ENCODE data around the gene PSG11. TPM values are rescaled to one million over a fixed set of nuclear protein-coding genes. Genes with fewer than 3 reads are reported as not detected.

PSG11 gene
- total RNA-seq, 1 experiment from 2014 or later, result not detected

Other genes starting within 250 kb of the PSG11 start
- not detected in 2 replicates for gene PSG1, start 146.8 kb downstream of the PSG11 start, total RNA-seq (2014; rRNA removed; shearing (Covaris generic))
- not detected in 2 replicates for gene PSG6, start 108.6 kb downstream of the PSG11 start, total RNA-seq (2014; rRNA removed; shearing (Covaris generic))
- not detected in 2 replicates for gene PSG7, start 89.3 kb downstream of the PSG11 start, total RNA-seq (2014; rRNA removed; shearing (Covaris generic))
- not detected in 2 replicates for gene PSG2, start 56.2 kb upstream of the PSG11 start, total RNA-seq (2014; rRNA removed; shearing (Covaris generic))
- gene PSG5, start 160.1 kb upstream of the PSG11 start, total RNA-seq (2014; rRNA removed; shearing (Covaris generic)), result not detected in 2 replicates
- gene PSG4, start 179.2 kb upstream of the PSG11 start, total RNA-seq (2014; rRNA removed; shearing (Covaris generic)), result not detected in 2 replicates
- 0.08 TPM in 1 of 2 replicates, not detected in the other for gene PSG9, start 243.1 kb upstream of the PSG11 start, total RNA-seq (2014; rRNA removed; shearing (Covaris generic))

Measured in SJCRH30 (cell line).